Mammary epithelial cell (primary cell): Measurements from ENCODE around the gene CCDC93.

Experiments
- CTCF ChIP-seq, 2 donors: IDR thresholded peaks in 1 of 2; conservative IDR thresholded peaks in 1 of 2; 2 replicates each; pipeline ENCODE4 v1.5.1; 2011 to 2012; ENCODE audit warnings: inconsistent platforms in 2 of 2, low read length in 2 of 2, mild to moderate bottlenecking in 2 of 2, control low read depth in 1 of 2, low read depth in 1 of 2; ENCODE audit not compliant: insufficient read depth in 1 of 2; ENCODE audit errors: extremely low read depth in 1 of 2
- EZH2 ChIP-seq: IDR thresholded peaks from 2 replicates; pipeline ENCODE4 v1.6.1; 2012; ENCODE audit warnings: low read length, inconsistent platforms, borderline replicate concordance

- TF ChIP-seq CTCF (conservative IDR thresholded peaks at IDR 0.05 in 1 of 2, IDR thresholded peaks at IDR 0.05 in 1 of 2; ENCODE audit: extremely low read depth in 1 of 2, insufficient read depth in 1 of 2, low read depth in 1 of 2, low read length in 2 of 2) (peak in 1 of 2 donors; percentile 20), EZH2 (no peak)
These were observed 96.5 kb downstream of the CCDC93 start for GRCh38 chr2:117917223-117917917.
